Activated effector memory CD4-positive, alpha-beta T cell treated with anti-CD3 and anti-CD28 coated beads, Interleukin-2, amount 50 U/mL, for 16 hours (primary cell): ENCODE data around the gene SLC26A9.

Experiments
- DNase-seq: peaks from one replicate; pipeline ENCODE4 v3.0.0-alpha.2; 2020

SLC26A9 gene

GRCh38 chr1:205972491-205973168, 29.4 kb upstream of the SLC26A9 start:
- DNase-seq: no peak

DNA sequence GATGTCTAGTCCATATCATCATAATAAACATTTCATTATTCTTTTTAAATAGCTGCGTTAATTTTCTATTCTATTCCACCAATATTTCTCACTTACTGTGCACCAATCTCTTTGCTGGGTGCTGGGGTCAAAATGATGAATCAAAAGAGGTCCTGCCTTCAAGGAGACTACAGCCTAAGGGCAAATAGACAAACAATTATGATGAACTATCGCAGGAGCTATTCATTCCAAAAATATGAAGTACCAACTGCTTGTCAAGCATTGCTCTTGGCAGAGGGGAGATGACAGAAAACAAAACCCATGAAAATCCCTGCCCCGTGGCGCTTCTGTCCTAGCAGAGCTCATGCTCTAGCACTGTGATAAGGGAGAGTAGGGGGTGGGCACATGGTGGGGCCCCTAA, 28.8 kb upstream of the SLC26A9 start:
- no peak for DNase-seq

- DNase-seq: no peak
Measured at GRCh38 chr1:205971082-205971481, 27.8 kb upstream of the SLC26A9 start.

GRCh38 chr1:205970486-205970885, 27.2 kb upstream of the SLC26A9 start:
- DNase-seq: no peak

DNA sequence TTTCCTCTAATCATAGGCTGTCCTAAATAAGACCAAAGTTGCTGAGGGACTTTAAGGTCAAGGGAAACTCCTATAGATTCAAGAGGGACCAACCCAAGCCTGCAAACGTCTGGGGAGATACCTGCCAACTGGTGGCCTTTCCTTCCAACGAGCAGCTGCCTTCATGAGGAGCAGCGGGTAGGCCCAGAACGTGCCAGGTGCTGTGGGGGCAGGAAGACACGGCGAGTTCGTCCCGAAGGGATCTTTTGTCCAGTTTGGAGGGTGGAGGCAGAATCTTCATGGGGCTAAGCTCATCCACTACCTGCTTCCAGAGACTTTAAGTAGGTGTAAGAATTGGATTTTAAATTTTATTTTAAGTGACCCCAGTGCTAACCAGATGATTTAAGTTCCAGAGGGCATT, 26.0 kb upstream of the SLC26A9 start:
- no peak for DNase-seq

DNA sequence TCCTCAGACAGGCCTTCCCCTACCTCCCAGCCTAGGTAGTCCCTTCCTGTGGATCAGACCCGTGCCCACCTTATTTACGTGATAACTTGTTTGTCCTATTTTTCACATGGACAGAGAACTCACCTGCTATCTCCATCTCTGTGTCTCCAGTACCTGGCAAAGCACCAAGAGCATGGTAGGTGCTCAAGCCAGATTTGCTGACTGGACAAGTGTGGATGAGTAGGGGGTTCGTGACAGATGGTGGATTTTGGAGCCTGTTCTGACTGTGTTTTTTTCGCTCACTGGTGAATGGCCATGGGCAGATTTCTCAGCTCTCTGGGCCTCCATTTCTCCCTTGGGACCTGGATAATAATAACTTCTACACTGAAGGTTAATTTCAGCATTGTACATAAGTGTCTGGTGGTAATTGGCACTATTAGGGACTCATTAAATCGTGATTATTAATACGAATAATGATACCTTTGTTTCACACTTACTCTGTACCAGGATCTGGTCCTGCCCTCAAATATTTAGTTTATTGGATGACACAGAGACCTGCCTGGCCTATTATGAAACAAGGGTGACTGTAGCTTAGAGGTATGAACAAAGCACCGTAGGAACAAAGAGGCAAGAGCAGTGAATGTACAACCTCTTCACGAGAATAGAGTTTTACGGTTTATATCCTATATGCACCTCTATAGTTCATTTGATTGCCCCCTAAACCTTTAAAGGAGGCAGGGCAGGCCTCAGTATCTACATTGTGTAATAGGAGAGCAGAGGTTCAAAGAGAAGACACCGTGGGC, 24.5 kb upstream of the SLC26A9 start:
- no peak for DNase-seq

GRCh38 chr1:205965036-205965884, 22.0 kb upstream of the SLC26A9 start:
- DNase-seq: no peak

- no peak for DNase-seq
Measured at GRCh38 chr1:205963352-205964155, 20.3 kb upstream of the SLC26A9 start.

GRCh38 chr1:205962821-205963221, 19.6 kb upstream of the SLC26A9 start:
- no peak for DNase-seq

DNA sequence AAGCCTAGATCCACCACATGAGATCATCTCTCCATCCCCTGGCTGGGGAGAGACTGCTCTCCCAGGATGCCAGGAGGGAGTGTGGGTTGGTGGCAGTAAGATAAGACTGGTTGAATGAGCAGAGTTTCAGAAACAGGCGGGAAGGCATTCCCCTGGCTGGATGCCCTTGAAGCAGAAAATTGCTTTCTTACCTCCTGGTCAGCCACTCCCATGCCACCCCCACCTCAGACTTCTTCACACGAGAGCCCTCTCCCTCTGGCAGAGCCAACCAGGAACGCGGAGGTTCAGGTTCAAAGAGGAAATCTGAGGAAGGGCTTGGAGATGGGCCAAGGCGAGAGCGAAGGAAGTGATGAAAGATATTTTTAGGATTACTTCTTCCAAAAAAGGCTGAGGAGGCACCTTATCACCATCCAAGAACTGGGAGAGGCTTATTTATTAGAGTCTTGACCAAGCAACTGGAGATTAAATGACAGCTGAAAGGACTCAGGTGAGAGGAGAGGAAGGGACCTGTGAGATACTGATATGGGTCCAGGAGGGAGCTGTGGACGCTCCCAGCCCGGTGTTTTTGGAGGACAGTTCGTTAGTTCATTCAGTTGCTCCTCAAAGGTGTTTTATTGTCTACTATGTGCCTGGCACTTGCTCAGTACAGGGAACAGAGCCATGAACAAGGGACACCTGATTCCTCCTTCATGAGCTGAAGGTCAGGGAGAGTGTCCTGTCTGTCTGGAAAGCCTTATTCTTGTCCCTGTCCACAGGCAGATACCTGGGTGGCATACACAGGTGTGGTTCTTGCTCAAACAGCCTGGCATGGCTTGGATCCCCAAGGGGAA, 18.9 kb upstream of the SLC26A9 start:
- DNase-seq: no peak

DNA sequence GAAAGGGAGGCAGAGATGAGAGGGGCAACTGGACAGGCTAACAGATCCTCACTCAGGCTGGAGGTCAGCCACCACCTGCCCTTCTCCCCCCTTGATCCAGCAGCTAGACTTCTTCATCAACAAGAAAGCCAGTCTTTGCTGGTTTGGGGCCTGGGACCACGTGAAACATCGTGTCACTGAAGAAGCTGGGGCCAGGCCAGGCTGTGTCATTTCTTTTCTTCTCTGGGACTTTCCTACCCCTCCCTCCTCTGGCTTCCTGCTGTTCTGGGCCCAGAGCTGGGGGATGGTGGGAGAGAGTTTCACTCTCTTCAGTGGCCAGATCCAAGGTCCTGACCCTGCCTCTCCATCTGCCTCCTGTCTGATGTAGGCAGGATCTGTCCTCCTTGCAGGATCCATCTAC, 18.1 kb upstream of the SLC26A9 start:
- DNase-seq: no peak

DNA sequence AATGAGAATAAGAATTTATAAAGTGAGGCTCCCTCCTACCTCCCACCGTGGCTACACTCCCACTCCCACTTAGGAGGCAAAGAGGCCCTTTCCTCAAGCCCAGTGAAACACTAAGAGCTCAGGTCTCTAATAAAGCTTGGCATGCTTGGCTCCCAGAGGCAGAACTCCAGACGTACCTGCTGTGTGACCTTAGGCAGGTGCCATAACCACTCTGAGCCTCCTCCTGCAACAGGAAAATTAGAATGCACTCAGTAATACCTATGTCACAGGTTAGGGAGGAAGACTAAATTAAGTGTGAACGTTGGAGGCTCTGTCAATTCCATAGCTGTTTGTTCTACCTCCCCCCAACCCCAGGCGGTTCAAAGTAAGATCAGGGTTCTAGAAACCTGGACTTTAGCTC, 16.5 kb upstream of the SLC26A9 start:
- no peak for DNase-seq

GRCh38 chr1:205955499-205955898, 12.2 kb upstream of the SLC26A9 start:
- DNase-seq: no peak

DNA sequence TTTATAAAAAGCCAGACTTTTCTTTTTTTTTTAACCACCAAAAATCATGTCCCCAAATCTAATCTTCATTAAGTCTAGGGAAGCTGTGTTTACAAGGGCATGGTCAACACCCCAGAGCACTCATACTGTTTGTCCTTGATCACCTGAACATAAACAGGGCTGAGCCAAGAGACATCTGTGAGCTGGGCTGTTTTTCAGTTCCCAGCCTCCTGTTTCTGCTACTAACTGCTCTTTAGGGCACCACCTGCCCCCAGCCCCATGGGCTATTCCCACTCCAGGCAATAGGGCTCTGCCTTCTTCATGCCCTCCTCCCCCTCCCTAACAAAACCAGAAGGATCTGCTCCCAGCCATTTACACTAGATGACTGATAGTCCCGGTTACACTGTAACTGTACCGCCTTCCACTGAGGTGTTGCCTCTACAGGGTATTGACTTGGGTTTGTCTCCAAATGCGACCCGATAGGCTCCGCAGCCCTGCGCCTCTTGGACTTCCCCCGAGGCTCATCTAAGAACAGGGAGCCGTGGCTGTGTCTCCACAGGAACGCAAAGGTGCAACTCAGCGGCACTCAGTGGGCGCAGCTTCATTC, 11.7 kb upstream of the SLC26A9 start:
- DNase-seq: no peak

GRCh38 chr1:205951746-205952145, 8.5 kb upstream of the SLC26A9 start:
- DNase-seq: no peak

DNA sequence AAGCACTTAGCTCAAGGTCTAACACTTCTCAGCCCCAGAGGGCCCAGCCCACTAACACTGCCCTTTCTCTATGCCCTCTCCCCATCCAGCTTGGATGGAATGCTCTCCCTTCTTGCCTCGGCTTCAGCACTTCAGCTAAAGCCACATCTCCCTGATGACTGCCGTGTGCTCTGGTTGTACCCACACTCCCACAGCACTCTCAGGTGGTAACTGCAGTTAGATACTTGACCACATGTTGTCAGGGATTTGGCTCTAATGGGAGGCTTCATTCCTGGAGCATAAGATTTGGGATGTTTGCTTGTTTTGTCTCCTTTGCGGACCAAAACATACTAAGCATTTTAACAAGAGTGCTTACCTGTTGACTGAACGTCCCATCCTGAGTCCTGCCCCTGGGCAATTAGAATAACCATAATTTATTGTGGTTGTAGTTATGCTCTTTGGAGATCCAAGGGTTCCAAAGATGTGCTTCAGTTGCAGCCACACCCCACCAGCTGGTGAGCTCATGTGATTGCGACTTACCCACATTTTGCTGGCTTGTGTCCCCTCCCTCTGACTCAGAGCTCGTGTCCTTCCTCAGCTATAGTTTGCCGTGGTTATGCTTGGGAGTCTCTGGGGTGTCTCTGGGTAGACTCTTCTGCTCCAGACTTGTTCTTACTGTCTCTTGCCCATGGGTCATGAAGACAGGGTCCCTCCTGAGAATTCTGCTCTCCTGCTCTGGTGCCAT, 7.7 kb upstream of the SLC26A9 start:
- no peak for DNase-seq

DNA sequence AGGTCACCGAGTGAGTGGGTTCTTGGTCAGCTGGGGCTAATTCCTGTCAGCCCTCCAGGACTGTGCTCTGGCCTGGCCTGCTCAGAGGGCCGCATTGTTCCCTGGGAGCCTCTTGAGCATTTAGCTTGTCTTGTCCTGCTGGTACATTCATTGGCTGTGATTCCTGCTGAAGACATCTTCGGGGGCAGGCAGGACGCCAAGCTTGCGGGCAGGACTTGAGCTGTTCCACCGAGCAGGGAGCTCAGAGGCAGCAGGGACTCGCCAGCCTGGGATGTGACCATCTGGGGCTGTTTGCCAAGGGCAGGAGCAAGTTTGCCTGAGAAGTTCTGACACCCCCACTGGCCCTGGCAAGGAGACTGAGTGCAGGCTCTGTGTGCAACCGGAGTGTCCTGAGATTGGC, 7.0 kb upstream of the SLC26A9 start:
- DNase-seq: no peak

- no peak for DNase-seq
Measured at GRCh38 chr1:205949753-205950152, 6.5 kb upstream of the SLC26A9 start.

DNA sequence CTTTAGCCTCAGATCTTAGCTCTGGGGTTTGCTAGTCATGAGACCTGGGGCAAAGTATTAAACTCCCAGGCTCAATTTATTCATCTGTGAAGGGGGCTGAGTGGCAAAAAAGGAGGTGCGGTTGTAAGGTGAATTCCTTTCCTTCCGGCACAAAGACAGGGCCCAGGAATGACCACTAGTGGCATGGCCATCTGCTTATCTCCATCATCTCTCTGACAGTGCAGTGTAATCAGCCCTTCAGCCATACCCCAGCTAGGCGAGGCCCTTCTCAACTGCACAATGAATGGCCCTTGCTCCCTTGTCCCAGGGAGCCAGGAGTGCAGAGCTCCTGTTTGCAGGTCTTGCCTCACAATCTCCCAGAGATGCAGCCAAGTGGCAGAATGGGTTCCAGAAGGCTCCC, 5.6 kb upstream of the SLC26A9 start:
- no peak for DNase-seq

DNA sequence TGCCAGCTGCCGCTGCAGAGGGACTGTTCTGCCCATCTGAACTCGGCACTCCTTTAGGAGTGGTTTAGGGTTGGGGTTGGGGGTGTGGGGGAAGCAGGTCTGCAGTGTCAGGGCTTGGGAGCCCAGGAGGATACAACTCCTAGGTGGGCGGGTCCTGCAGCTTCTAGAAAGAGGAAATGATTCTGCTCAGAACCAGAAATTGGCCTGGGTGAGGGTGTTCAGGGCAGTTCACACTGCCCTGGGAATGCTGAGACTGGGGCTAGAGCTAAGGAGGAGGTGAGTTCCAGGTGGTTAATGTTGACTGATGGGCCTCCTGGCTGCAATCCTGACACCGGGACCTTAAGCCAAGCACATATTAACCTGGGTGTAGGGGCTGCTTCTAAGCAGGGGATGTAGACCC, 4.8 kb upstream of the SLC26A9 start:
- no peak for DNase-seq

GRCh38 chr1:205947024-205947423, 3.8 kb upstream of the SLC26A9 start:
- DNase-seq: no peak
